Activated CD4-positive, alpha-beta T cell treated with anti-CD3 and anti-CD28 coated beads, Interleukin-2, Interleukin-4, amounts not matched to agents 100 ng/mL and 50 ng/mL, durations not matched to agents 16 hours and 8 hours (primary cell): ENCODE results near the gene GRIK1.

Experiments used
- DNase-seq: peaks from one replicate; pipeline ENCODE4 v3.0.0-alpha.2; 2020; ENCODE audit warnings: low spot score

Gene GRIK1

GRCh38 chr21:29718081-29718815 is 221.5 kb downstream of the GRIK1 start:
- DNase-seq: no peak

GRCh38 chr21:29717659-29718058 is 222.1 kb downstream of the GRIK1 start:
- no peak for DNase-seq

GRCh38 chr21:29716753-29717152 is 223.0 kb downstream of the GRIK1 start:
- no peak for DNase-seq

GRCh38 chr21:29715089-29715488 is 224.7 kb downstream of the GRIK1 start:
- DNase-seq: no peak

- DNase-seq: no peak
These were observed 227.0 kb downstream of the GRIK1 start for GRCh38 chr21:29712818-29713217.

GRCh38 chr21:29711236-29711635 is 228.6 kb downstream of the GRIK1 start:
- DNase-seq: no peak

- no peak for DNase-seq
These were observed 229.3 kb downstream of the GRIK1 start for GRCh38 chr21:29710498-29710897.

GRCh38 chr21:29708401-29708800 is 231.4 kb downstream of the GRIK1 start:
- no peak for DNase-seq

GRCh38 chr21:29704719-29705118 is 235.1 kb downstream of the GRIK1 start:
- no peak for DNase-seq

- no peak for DNase-seq
These were observed 238.1 kb downstream of the GRIK1 start for GRCh38 chr21:29701676-29702075.

GRCh38 chr21:29697555-29698193 is 242.1 kb downstream of the GRIK1 start:
- DNase-seq: no peak

GRCh38 chr21:29696937-29697336 is 242.9 kb downstream of the GRIK1 start:
- no peak for DNase-seq

- no peak for DNase-seq
These were observed 247.9 kb downstream of the GRIK1 start for GRCh38 chr21:29691616-29692491.

GRCh38 chr21:29689753-29690152 is 250.0 kb downstream of the GRIK1 start:
- no peak for DNase-seq

GRCh38 chr21:29684106-29684505 is 255.7 kb downstream of the GRIK1 start:
- no peak for DNase-seq

GRCh38 chr21:29682800-29683199 is 257.0 kb downstream of the GRIK1 start:
- no peak for DNase-seq

- no peak for DNase-seq
These were observed 259.5 kb downstream of the GRIK1 start for GRCh38 chr21:29680273-29680672.

- no peak for DNase-seq
These were observed 261.2 kb downstream of the GRIK1 start for GRCh38 chr21:29678626-29679025.

- no peak for DNase-seq
These were observed 262.5 kb downstream of the GRIK1 start for GRCh38 chr21:29677326-29677725.

GRCh38 chr21:29676395-29676794 is 263.4 kb downstream of the GRIK1 start:
- no peak for DNase-seq

GRCh38 chr21:29675451-29675850 is 264.3 kb downstream of the GRIK1 start:
- no peak for DNase-seq

- DNase-seq: no peak
These were observed 265.5 kb downstream of the GRIK1 start for GRCh38 chr21:29674343-29674742.

GRCh38 chr21:29673096-29673610 is 266.6 kb downstream of the GRIK1 start:
- DNase-seq: no peak
